ENCODE measurements around the gene SLC26A8.
"Not testable (repeated sequence)": the region's sequence is repeated elsewhere in the genome, so short reads cannot be mapped to it uniquely, and the experiment has no call there.

The SLC26A8 gene

GRCh38 chr6:35911871-35912653 lies 112.4 kb downstream of the SLC26A8 start:
- DNase-seq = no peak

- DNase-seq = not testable (repeated sequence)
These were observed 114.9 kb downstream of the SLC26A8 start for GRCh38 chr6:35909571-35909970.

GRCh38 chr6:35908753-35909401 lies 115.6 kb downstream of the SLC26A8 start:
- DNase-seq = not testable (repeated sequence)

- DNase-seq = no peak
These were observed 116.7 kb downstream of the SLC26A8 start for GRCh38 chr6:35907750-35908149.

- no peak for DNase-seq
These were observed 118.0 kb downstream of the SLC26A8 start for GRCh38 chr6:35906499-35906846.

- DNase-seq = no peak
These were observed 118.5 kb downstream of the SLC26A8 start for GRCh38 chr6:35905841-35906498.

GRCh38 chr6:35905141-35905785 lies 119.2 kb downstream of the SLC26A8 start:
- no peak for DNase-seq

- DNase-seq = no peak
These were observed 120.8 kb downstream of the SLC26A8 start for GRCh38 chr6:35903679-35904078.

- no peak for DNase-seq
These were observed 124.0 kb downstream of the SLC26A8 start for GRCh38 chr6:35900448-35900847.

GRCh38 chr6:35898003-35898402 lies 126.4 kb downstream of the SLC26A8 start:
- no peak for DNase-seq

- DNase-seq = no peak
These were observed 127.0 kb downstream of the SLC26A8 start for GRCh38 chr6:35897486-35897885.

GRCh38 chr6:35897036-35897435 lies 127.4 kb downstream of the SLC26A8 start:
- no peak for DNase-seq

GRCh38 chr6:35896228-35896627 lies 128.2 kb downstream of the SLC26A8 start:
- no peak for DNase-seq

GRCh38 chr6:35895560-35895959 lies 128.9 kb downstream of the SLC26A8 start:
- no peak for DNase-seq

GRCh38 chr6:35894776-35895175 lies 129.7 kb downstream of the SLC26A8 start:
- no peak for DNase-seq

Data from cerebellar nuclear complex (tissue), 1 donor.